Pancreas (tissue), 10 donors: ENCODE results near the gene PPP5C. TPM values are rescaled to one million over a fixed set of nuclear protein-coding genes. Genes with fewer than 3 reads are reported as not detected.
"Not testable (repeated sequence)": the region's sequence is repeated elsewhere in the genome, so short reads cannot be mapped to it uniquely, and the experiment has no call there.

ENCODE experiments used
- ATAC-seq, 4 donors: fragments of 200-7000 bp; cut with Tn5 transposase; one replicate each; pipeline versions ENCODE4 v1.8.0 to v1.9.1; 2020; ENCODE audit warnings: mild to moderate bottlenecking in 4 of 4, moderate library complexity in 4 of 4
- DNase-seq, 6 donors: peaks; one replicate each; pipeline ENCODE4 v3.0.0-alpha.2; 2020
- FAIRE-seq: peaks from 2 replicates; lab custom pipeline; 2012; peaks lifted over from hg19 to GRCh38; lab: Jason Lieb, UNC
- H3K27ac ChIP-seq, 4 donors: fragments of 200-600 bp; sonication (generic); 1 replicate in 3 of 4; 2 replicates in 1 of 4; pipeline versions ENCODE4 v1.5.0 to v1.8.0; 2020
- H3K27me3 ChIP-seq, 4 donors: fragments of 200-600 bp; one replicate each; pipeline ENCODE4 v1.8.0; 2021
- H3K36me3 ChIP-seq, 3 donors: fragments of 200-600 bp; sonication (generic) in 1 of 3; one replicate each; pipeline versions ENCODE4 v1.5.0 to v1.8.0; 2020 to 2021
- H3K4me1 ChIP-seq, 3 donors: fragments of 200-600 bp; one replicate each; pipeline ENCODE4 v1.8.0; 2021
- H3K4me3 ChIP-seq, 4 donors: fragments of 200-600 bp; sonication (generic) in 2 of 4; one replicate each; pipeline versions ENCODE4 v1.5.0 to v1.8.0; 2020 to 2021
- H3K9me3 ChIP-seq, 4 donors: fragments of 200-600 bp; one replicate each; pipeline ENCODE4 v1.8.0; 2021
- WGBS, 2 donors: extraction: QIAGEN DNeasy Blood & Tissue Kit; methylation state at CpG; one replicate each; pipeline ENCODE4 v1.1.7; 2013; 5-methylcytosine and 5-hydroxymethylcytosine counted together
- intact Hi-C, 3 donors: fragments of 100-400 bp; cut with DNase I; formaldehyde crosslinking; loops; one replicate each; pipeline versions ENCODE4 v1.11.1 to v1.14.2; 2022
- polyA plus RNA-seq, 2 donors: library from polyadenylated mRNA; stranded (reverse); fragments of 200-250 nt; gene quantifications; one replicate each; pipeline ENCODE4 v1.2.3, GENCODE V29; 2013
- total RNA-seq, 6 donors: library from RNA; stranded (reverse); fragmentation: NEBNext Ultra II Directional in 4 of 6; extraction: Animal tissue kit (Norgen Biotek cat#: 25700) in 4 of 6; gene quantifications; one replicate each; pipeline versions ENCODE4 v1.2.1 to v1.2.4, GENCODE V29; 2021 to 2023
- TF ChIP-seq, protein P1 (sequence below), 4 donors: fragments of 200-600 bp; sonication (generic) in 3 of 4; IDR thresholded peaks; one replicate each; pipeline versions ENCODE4 v1.5.0 to v1.8.0; 2021; ENCODE audit warnings: antibody characterized with exemption in 4 of 4
- donor health status: healthy with polysubstance abuse.
- donor health status: DM: no; HTN: no; CAD: no; lungs with moderate emphysema.
- donor health status: DM: no; HTN: no; CAD: no.
- donor health status: control.
- donor health status: control.
- donor health status: Bipolar disorder and iron deficiency.
- donor health status: DM: yes; HTN: yes; CAD: no.
- donor health status: DM: no; HTN: no; CAD: no.
- donor health status: DM: no; HTN: no; CAD: no.
- donor health status: DM: yes; HTN: yes; CAD: no.

Gene PPP5C
- total and polyA plus RNA-seq, 8 donors = 16.7 to 53.9 (median 23.8) TPM

DNA sequence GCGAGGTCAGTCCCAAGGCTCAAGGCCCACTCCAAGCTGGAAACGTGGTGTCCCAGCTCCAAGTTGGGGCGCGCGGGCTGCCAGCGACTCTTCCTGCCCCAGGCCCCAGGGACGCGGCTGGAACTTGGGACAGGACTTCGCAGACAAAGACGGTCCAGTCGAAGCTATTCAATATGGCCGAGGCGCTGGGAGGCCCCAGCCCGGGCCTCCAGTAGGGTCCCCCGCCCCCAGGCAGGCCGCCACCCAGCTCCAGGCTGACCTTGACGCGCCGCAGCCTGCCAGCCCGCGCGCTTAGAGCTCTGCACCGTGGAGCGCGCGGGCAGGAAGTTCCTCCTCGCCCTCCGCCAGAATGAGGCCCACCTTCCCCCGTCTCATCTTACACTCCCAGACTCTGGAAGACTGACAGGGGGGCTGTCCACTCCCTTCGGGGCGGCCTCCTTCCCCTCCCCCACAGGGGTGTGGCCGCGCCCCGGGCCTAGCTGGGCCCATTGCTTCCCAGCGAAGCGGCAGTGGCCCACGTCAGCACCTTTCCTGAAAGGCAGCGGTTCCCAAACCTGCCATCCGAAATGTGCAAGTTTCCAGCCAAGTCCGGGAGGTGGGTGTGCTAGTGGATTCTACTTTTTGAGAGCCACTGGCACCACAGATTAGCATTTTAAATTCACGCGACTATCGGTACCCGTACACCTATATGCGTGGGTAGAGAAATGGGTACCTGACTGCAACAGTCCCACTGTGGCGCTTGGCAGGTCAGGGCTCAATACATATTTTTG, 66.6 kb downstream of the PPP5C start, which contains the start of gene CCDC8:
TSS of gene CCDC8 (minus strand) at position 303 of the 770 bp plus-strand sequence. CDS start 754 bp downstream, outside the sequence.
- Histone ChIP-seq H3K27ac (peak within 1 kb of the TSS; percentile 64 to 92 (median 80)), H3K4me3 (peak within 1 kb of the TSS; percentile 52 to 69 (median 62)), H3K36me3 (no peaks in the 10 kb centered on the region), H3K4me1 (peaks cover 3 to 21% (median 10%) of the 10 kb centered on the region in 3 donors), H3K9me3 (no peaks in the 10 kb centered on the region), H3K27me3 (no peaks in the 10 kb centered on the region)
- peak; percentile 86 to 90 (median 88) for ATAC-seq
- intact Hi-C loops = no loop called here
- WGBS, 2 donors = 5 to 7% methylated on average over 44 to 46 of the region's 46 CpGs
- peak; percentile 92 to 97 (median 94) for DNase-seq
- TF ChIP-seq, protein P1, sequence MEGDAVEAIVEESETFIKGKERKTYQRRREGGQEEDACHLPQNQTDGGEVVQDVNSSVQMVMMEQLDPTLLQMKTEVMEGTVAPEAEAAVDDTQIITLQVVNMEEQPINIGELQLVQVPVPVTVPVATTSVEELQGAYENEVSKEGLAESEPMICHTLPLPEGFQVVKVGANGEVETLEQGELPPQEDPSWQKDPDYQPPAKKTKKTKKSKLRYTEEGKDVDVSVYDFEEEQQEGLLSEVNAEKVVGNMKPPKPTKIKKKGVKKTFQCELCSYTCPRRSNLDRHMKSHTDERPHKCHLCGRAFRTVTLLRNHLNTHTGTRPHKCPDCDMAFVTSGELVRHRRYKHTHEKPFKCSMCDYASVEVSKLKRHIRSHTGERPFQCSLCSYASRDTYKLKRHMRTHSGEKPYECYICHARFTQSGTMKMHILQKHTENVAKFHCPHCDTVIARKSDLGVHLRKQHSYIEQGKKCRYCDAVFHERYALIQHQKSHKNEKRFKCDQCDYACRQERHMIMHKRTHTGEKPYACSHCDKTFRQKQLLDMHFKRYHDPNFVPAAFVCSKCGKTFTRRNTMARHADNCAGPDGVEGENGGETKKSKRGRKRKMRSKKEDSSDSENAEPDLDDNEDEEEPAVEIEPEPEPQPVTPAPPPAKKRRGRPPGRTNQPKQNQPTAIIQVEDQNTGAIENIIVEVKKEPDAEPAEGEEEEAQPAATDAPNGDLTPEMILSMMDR (IDR thresholded peaks at IDR 0.05) = no peak
- FAIRE-seq = no peak

DNA sequence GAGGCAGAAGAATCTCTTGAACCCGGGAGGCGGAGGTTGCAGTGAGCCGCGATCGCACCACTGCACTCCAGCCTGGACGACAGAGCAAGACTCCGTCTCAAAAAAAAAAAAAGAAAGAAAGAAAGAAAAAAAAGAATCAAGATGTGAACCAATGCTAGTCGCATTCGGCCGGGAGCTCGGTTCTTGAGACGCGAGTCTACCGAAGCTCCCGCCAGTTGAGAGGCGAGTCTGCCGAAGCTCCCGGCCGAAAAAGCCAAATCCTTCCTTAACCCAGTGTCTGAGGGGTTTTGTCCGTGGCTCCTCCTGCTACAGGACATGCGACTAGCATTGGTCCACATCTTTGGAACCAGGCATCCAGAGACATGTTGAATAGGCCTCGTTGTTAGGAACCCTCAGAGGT, 68.0 kb downstream of the PPP5C start:
- H3K27me3 ChIP-seq, H3K9me3 ChIP-seq, H3K4me3 ChIP-seq, ATAC-seq, FAIRE-seq, H3K36me3 ChIP-seq, intact Hi-C loops, H3K27ac ChIP-seq: not testable (repeated sequence)
- WGBS, 2 donors = 95 to 96% methylated on average over 22 of the region's 22 CpGs
- peaks cover 3 to 18% (median 10%) of the 10 kb centered on the region in 3 donors for H3K4me1 ChIP-seq
- peak in 1 of 6 donors; percentile 18 for DNase-seq

DNA sequence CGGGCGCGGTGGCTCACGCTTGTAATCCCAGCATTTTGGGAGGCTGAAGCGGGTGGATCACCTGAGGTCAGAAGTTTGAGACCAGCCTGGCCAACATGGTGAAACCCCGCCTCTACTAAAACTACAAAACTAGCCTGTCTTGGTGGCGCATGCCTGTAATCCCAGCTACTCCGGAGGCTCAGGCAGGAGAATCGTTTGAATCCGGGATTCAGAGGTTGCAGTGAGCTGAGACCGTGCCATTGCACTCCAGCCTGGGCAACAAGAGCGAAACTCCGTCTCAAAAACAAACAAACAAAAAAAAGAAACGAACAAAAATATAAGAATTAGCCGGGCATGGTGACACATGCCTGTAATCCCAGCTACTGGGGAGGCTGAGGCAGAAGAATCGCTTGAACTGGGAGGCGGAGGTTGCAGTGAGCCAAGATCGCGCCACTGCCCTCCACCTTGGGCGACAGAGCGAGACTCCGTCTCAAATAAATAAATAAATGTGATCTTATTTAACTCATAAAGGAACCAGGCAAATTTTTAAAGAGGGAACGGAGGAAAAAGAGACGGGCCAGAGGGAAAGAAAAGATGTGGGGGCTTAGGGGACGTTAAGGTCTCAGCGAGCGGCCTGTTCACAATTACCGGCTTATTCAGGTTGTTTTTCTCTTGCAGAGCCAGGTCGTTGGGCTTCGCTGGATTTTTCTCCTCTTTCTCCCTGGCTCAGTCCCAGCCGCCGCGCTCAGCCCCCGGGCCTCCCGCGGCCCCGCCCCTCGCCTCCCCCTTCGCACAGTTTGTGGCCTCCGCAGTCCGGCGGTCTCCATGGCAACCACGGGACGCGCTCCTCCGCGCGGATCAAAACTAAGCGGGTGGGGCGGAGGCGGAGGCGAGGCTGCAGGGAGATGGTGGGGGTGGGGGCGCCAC, 69.2 kb downstream of the PPP5C start:
- H3K36me3 ChIP-seq, H3K4me1 ChIP-seq, H3K9me3 ChIP-seq, FAIRE-seq, intact Hi-C loops, H3K27me3 ChIP-seq: not testable (repeated sequence)
- peak; percentile 53 to 75 (median 64) for ATAC-seq
- Histone ChIP-seq H3K27ac (peak overlapping the region in 3 of 4 donors; percentile 43 to 80 (median 58)), H3K4me3 (peak overlapping the region in 2 of 4 donors; percentile 8 to 24)
- peak; percentile 84 to 97 (median 92) for DNase-seq
- 24 to 27% methylated on average over 45 to 53 of the region's 53 CpGs for WGBS, 2 donors

DNA sequence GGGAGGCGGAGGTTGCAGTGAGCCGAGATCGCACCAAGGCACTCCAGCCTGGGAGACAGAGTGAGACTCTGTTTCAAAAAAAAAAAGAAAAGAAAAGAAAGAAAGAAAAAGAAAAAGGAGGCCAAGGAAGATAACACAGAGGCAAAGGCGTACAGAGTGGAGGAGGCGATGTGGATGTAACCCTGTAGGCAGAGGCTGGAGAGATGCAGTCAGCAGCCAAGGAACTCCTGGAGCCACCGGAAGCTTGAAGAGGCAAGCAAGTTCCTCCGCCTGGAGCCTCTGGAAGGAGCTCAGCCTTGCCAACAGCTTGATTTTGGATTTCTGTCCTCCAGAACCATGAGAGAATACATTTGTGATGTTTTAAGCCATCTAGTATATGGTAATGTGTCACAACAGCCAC, 73.2 kb downstream of the PPP5C start:
- intact Hi-C loops = no loop called here
- no peak for ATAC-seq
- Histone ChIP-seq H3K9me3 (no peaks in the 10 kb centered on the region), H3K36me3 (no peaks in the 10 kb centered on the region), H3K27ac (no peak overlapping the region), H3K4me1 (peaks cover 0 to 7% (median 3%) of the 10 kb centered on the region in 3 donors), H3K4me3 (no peak overlapping the region), H3K27me3 (no peaks in the 10 kb centered on the region)
- no peak for FAIRE-seq
- TF ChIP-seq, protein P1 (IDR thresholded peaks at IDR 0.05) = no peak
- DNase-seq = peak in 1 of 6 donors; percentile 10
- 88% methylated on average over 7 of the region's 7 CpGs for WGBS, 2 donors

DNA sequence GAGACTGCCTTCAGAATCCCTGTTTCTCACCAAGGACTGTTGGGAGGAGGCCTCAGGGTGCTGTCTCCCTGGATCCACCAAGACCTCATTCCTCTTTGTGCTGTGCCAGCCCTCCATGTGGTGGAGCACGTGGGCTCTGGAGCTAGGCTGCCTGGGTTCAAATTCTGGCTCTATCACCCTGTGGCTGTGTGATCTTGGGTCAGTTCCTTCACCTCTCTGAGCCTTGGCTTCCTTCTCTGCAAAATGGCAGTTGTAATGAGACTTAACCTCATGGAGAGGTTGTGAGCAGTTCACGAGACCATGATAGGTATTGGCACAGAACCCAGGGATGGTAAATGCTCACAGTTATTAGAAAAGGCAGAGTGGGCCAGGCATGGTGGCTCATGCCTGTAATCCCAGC, 75.5 kb downstream of the PPP5C start:
- ATAC-seq = no peak
- Histone ChIP-seq H3K36me3 (no peaks in the 10 kb centered on the region), H3K27ac (no peak overlapping the region), H3K4me1 (peaks cover 0 to 7% (median 3%) of the 10 kb centered on the region in 3 donors), H3K4me3 (no peak overlapping the region), H3K27me3 (no peaks in the 10 kb centered on the region), H3K9me3 (no peaks in the 10 kb centered on the region)
- WGBS, 2 donors = 71 to 75% methylated on average over 2 of the region's 2 CpGs
- intact Hi-C loops = no loop called here
- TF ChIP-seq, protein P1 (IDR thresholded peaks at IDR 0.05) = no peak
- FAIRE-seq = no peak
- no peak for DNase-seq
